Measurements from ENCODE around the gene NCBP1.

Gene NCBP1

GRCh38 chr9:97706246-97706645 lies 72.6 kb downstream of the NCBP1 start:
- no peaks in the 10 kb centered on the region for H3K79me2 ChIP-seq (ENCODE audit: control insufficient read depth, low read length)
- no peak overlapping the region for H3K27ac ChIP-seq (ENCODE audit: low read depth, low read length)
- no peaks in the 10 kb centered on the region for H3K4me1 ChIP-seq (ENCODE audit: control insufficient read depth, low read length)
- H3K4me3 ChIP-seq (ENCODE audit: low read length) = no peak overlapping the region
- no peaks in the 10 kb centered on the region for H3K36me3 ChIP-seq (ENCODE audit: control insufficient read depth, low read length)
- H4K20me1 ChIP-seq (ENCODE audit: control insufficient read depth, insufficient read depth, low read depth, low read length) = no peaks in the 10 kb centered on the region
- H3K4me2 ChIP-seq (ENCODE audit: low read length) = no peak overlapping the region
- H3K27me3 ChIP-seq (ENCODE audit: control insufficient read depth, low read length) = peaks cover 36% of the 10 kb centered on the region
- H3K9me3 ChIP-seq (ENCODE audit: control insufficient read depth, insufficient read depth, low read length) = no peaks in the 10 kb centered on the region
- no peak for TF ChIP-seq EZH2phosphoT487 (IDR thresholded peaks at IDR 0.05; ENCODE audit: borderline replicate concordance, low read length)
- TF ChIP-seq CTCF (IDR thresholded peaks at IDR 0.05; ENCODE audit: low read depth, low read length, poor library complexity, severe bottlenecking) = no peak
- no peaks in the 10 kb centered on the region for H3F3A ChIP-seq (ENCODE audit: control insufficient read depth, insufficient read depth)
- H3K9me2 ChIP-seq (replicated peaks; ENCODE audit: control insufficient read depth, low read length) = no peaks in the 10 kb centered on the region

GRCh38 chr9:97710356-97711222 lies 77.0 kb downstream of the NCBP1 start:
- Histone ChIP-seq H3K4me1 (ENCODE audit: control insufficient read depth, low read length) (no peaks in the 10 kb centered on the region), H3F3A (ENCODE audit: control insufficient read depth, insufficient read depth) (no peaks in the 10 kb centered on the region), H3K79me2 (ENCODE audit: control insufficient read depth, low read length) (no peaks in the 10 kb centered on the region), H3K4me2 (ENCODE audit: low read length) (no peak overlapping the region), H3K27me3 (ENCODE audit: control insufficient read depth, low read length) (peaks cover 29% of the 10 kb centered on the region), H3K36me3 (ENCODE audit: control insufficient read depth, low read length) (no peaks in the 10 kb centered on the region), H3K27ac (ENCODE audit: low read depth, low read length) (no peak overlapping the region), H4K20me1 (ENCODE audit: control insufficient read depth, insufficient read depth, low read depth, low read length) (no peaks in the 10 kb centered on the region), H3K9me3 (ENCODE audit: control insufficient read depth, insufficient read depth, low read length) (no peaks in the 10 kb centered on the region), H3K9me2 (replicated peaks; ENCODE audit: control insufficient read depth, low read length) (no peaks in the 10 kb centered on the region), H3K4me3 (ENCODE audit: low read length) (no peak overlapping the region)
- TF ChIP-seq CTCF (IDR thresholded peaks at IDR 0.05; ENCODE audit: low read depth, low read length, poor library complexity, severe bottlenecking) = peak; percentile 84
- no peak for TF ChIP-seq EZH2phosphoT487 (IDR thresholded peaks at IDR 0.05; ENCODE audit: borderline replicate concordance, low read length)

GRCh38 chr9:97711223-97711626 lies 77.6 kb downstream of the NCBP1 start:
- Histone ChIP-seq H3K79me2 (ENCODE audit: control insufficient read depth, low read length) (no peaks in the 10 kb centered on the region), H4K20me1 (ENCODE audit: control insufficient read depth, insufficient read depth, low read depth, low read length) (no peaks in the 10 kb centered on the region), H3K27me3 (ENCODE audit: control insufficient read depth, low read length) (peaks cover 25% of the 10 kb centered on the region), H3F3A (ENCODE audit: control insufficient read depth, insufficient read depth) (no peaks in the 10 kb centered on the region), H3K4me3 (ENCODE audit: low read length) (no peak overlapping the region), H3K9me2 (replicated peaks; ENCODE audit: control insufficient read depth, low read length) (no peaks in the 10 kb centered on the region), H3K9me3 (ENCODE audit: control insufficient read depth, insufficient read depth, low read length) (no peaks in the 10 kb centered on the region), H3K4me2 (ENCODE audit: low read length) (no peak overlapping the region), H3K4me1 (ENCODE audit: control insufficient read depth, low read length) (no peaks in the 10 kb centered on the region), H3K27ac (ENCODE audit: low read depth, low read length) (no peak overlapping the region), H3K36me3 (ENCODE audit: control insufficient read depth, low read length) (no peaks in the 10 kb centered on the region)
- TF ChIP-seq CTCF (IDR thresholded peaks at IDR 0.05; ENCODE audit: low read depth, low read length, poor library complexity, severe bottlenecking) (no peak), EZH2phosphoT487 (IDR thresholded peaks at IDR 0.05; ENCODE audit: borderline replicate concordance, low read length) (no peak)

All from DOHH2 (cell line).